ENCODE results near the gene ATP9A.

Gene ATP9A

GRCh38 chr20:51631011-51631950, 136.9 kb downstream of the ATP9A start:
- DNase-seq (ENCODE audit: low spot score), result no peak

GRCh38 chr20:51629399-51630058, 138.7 kb downstream of the ATP9A start:
- DNase-seq (ENCODE audit: low spot score), result no peak

- no peak for DNase-seq (ENCODE audit: low spot score)
Measured at GRCh38 chr20:51628533-51629398, 139.4 kb downstream of the ATP9A start.

- DNase-seq (ENCODE audit: low spot score), result no peak
Measured at GRCh38 chr20:51627586-51627985, 140.6 kb downstream of the ATP9A start.

GRCh38 chr20:51625105-51625504, 143.1 kb downstream of the ATP9A start:
- no peak for DNase-seq (ENCODE audit: low spot score)

- peak; percentile 78 for DNase-seq (ENCODE audit: low spot score)
Measured at GRCh38 chr20:51624157-51624731, 143.9 kb downstream of the ATP9A start.

- DNase-seq (ENCODE audit: low spot score), result no peak
Measured at GRCh38 chr20:51623255-51623654, 144.9 kb downstream of the ATP9A start.

- no peak for DNase-seq (ENCODE audit: low spot score)
Measured at GRCh38 chr20:51622004-51622874, 146.0 kb downstream of the ATP9A start.

GRCh38 chr20:51620432-51620831, 147.8 kb downstream of the ATP9A start:
- DNase-seq (ENCODE audit: low spot score), result no peak

- DNase-seq (ENCODE audit: low spot score), result no peak
Measured at GRCh38 chr20:51616060-51616459, 152.1 kb downstream of the ATP9A start.

- DNase-seq (ENCODE audit: low spot score), result no peak
Measured at GRCh38 chr20:51614687-51615086, 153.5 kb downstream of the ATP9A start.

GRCh38 chr20:51613580-51613979, 154.6 kb downstream of the ATP9A start:
- DNase-seq (ENCODE audit: low spot score), result no peak

- no peak for DNase-seq (ENCODE audit: low spot score)
Measured at GRCh38 chr20:51612896-51613295, 155.3 kb downstream of the ATP9A start.

GRCh38 chr20:51611625-51611890, 156.6 kb downstream of the ATP9A start:
- no peak for DNase-seq (ENCODE audit: low spot score)

GRCh38 chr20:51610761-51611624, 157.2 kb downstream of the ATP9A start:
- no peak for DNase-seq (ENCODE audit: low spot score)

- DNase-seq (ENCODE audit: low spot score), result no peak
Measured at GRCh38 chr20:51610111-51610510, 158.1 kb downstream of the ATP9A start.

GRCh38 chr20:51609251-51609650, 158.9 kb downstream of the ATP9A start:
- DNase-seq (ENCODE audit: low spot score), result no peak

GRCh38 chr20:51608061-51608460, 160.1 kb downstream of the ATP9A start:
- no peak for DNase-seq (ENCODE audit: low spot score)

- no peak for DNase-seq (ENCODE audit: low spot score)
Measured at GRCh38 chr20:51607170-51607569, 161.0 kb downstream of the ATP9A start.

GRCh38 chr20:51604851-51605250, 163.3 kb downstream of the ATP9A start:
- no peak for DNase-seq (ENCODE audit: low spot score)

Data from SK-N-DZ (cell line).